ENCODE measurements around the gene CACNA1C. TPM values are rescaled to one million over a fixed set of nuclear protein-coding genes. Genes with fewer than 3 reads are reported as not detected.

Gene CACNA1C
- total RNA-seq, 4 donors from 2014 or later, result 0.38 to 2.4 (median 1.4) TPM

DNA sequence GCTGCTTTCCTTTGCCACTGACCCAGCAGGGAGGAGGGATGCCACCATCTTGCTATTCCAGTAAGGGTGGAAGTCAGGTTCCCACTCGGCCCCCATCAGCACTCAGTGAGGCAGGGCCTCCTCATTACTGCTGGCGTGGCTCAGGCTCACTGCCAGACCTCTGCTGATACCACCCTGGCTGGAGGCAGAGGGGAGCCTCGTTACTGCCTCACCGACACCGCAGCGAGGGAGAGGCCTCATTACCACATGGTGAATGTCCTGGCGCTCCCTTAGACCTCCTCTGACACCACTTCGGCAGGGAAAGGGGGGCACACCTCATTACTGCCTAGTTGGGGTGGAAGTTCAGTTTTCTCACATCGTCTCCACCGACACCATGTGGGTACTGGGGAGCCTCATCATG lies 354.1 kb downstream of the CACNA1C start:
- DNase-seq (ENCODE audit: low spot score in 2 of 2), result no peak
- TF ChIP-seq, protein P1, sequence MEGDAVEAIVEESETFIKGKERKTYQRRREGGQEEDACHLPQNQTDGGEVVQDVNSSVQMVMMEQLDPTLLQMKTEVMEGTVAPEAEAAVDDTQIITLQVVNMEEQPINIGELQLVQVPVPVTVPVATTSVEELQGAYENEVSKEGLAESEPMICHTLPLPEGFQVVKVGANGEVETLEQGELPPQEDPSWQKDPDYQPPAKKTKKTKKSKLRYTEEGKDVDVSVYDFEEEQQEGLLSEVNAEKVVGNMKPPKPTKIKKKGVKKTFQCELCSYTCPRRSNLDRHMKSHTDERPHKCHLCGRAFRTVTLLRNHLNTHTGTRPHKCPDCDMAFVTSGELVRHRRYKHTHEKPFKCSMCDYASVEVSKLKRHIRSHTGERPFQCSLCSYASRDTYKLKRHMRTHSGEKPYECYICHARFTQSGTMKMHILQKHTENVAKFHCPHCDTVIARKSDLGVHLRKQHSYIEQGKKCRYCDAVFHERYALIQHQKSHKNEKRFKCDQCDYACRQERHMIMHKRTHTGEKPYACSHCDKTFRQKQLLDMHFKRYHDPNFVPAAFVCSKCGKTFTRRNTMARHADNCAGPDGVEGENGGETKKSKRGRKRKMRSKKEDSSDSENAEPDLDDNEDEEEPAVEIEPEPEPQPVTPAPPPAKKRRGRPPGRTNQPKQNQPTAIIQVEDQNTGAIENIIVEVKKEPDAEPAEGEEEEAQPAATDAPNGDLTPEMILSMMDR (IDR thresholded peaks at IDR 0.05), result no peak
- TF ChIP-seq POLR2A (IDR thresholded peaks at IDR 0.05), result no peak
- H3K4me3 ChIP-seq (ENCODE audit: low read depth, poor library complexity, severe bottlenecking), result no peak overlapping the region
- intact Hi-C loops (cut with DNase I; ENCODE audit: low total_unique reads), result no loop called here
- 84 to 87% methylated on average over 10 of the region's 10 CpGs for WGBS, 2 donors

DNA sequence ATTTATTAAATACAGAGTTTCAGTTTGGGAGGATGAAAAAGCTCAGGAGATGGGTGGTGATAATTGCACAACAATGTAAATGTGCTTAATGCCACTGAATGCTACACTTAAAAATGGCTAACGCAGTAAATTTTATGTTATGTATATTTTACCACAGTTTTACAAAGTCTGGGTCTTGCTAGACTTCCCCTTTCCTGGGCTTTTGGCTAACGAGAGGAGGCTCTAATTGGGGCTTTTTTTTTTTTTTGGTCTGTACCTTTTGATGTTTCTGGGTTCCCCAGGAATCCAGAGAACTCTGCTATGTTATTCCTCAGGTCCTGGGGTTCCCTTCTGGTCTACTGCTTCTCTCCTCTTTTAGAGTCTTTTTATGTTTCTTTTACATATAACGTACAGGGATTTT lies 355.5 kb downstream of the CACNA1C start:
- no peak overlapping the region for H3K4me3 ChIP-seq (ENCODE audit: low read depth, poor library complexity, severe bottlenecking)
- WGBS, 2 donors, result 71 to 75% methylated on average over 3 of the region's 3 CpGs
- intact Hi-C loops (cut with DNase I; ENCODE audit: low total_unique reads), result no loop called here
- no peak for DNase-seq (ENCODE audit: low spot score in 2 of 2)
- TF ChIP-seq POLR2A (IDR thresholded peaks at IDR 0.05), result no peak
- TF ChIP-seq, protein P1 (IDR thresholded peaks at IDR 0.05), result no peak

DNA sequence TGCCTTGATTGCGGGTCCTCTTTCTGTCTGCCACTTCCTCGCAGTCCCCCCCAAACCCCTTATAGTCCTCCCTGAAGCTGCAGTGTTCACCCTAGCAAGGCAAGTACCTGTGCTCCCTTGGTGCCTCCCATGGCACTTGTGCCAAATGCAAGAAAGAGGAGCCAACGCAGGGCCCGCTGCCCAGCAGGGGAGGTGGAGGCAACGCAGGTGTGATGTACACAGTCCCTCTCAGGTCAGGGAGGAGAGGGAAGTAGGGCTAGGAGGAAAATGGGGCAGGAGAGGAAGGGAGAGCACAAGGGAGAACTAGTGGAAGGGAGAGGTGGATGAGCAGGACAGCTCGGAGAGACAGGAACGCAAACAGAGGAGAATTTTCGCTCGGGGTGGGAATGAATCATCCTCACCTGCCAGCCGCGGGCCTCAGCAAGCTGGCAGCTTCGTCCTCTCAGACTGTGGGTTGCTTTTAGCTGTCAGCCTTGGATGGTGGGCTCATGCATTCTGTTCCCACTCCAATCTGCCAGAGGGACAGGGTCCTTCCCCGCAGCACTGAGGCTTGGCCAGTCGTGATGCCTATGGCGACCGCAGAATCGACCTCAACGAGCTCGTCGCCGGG lies 357.0 kb downstream of the CACNA1C start:
- TF ChIP-seq, protein P1 (IDR thresholded peaks at IDR 0.05), result no peak
- TF ChIP-seq POLR2A (IDR thresholded peaks at IDR 0.05), result no peak
- 66 to 76% methylated on average over 21 of the region's 21 CpGs for WGBS, 2 donors

DNA sequence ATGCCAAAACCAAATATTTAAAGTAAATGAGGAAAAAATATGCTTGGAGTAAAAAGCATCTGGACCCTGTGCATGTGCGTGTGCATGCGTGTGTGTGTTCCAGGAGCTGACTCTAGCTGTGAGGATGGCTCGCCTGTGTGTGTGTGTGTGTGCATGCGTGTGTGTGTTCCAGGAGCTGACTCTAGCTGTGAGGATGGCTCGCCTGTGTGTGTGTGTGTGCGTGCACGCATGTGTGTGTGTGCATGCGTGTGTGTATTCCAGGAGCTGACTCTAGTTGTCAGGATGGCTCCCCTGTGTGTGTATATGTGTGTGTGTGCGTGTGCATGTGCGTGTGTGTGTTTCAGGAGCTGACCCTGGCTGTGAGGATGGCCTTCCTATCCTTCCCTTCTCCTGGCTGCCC lies 357.7 kb downstream of the CACNA1C start:
- DNase-seq (ENCODE audit: low spot score in 2 of 2), result no peak
- intact Hi-C loops (cut with DNase I; ENCODE audit: low total_unique reads), result no loop called here
- 89 to 90% methylated on average over 10 of the region's 10 CpGs for WGBS, 2 donors
- no peak for TF ChIP-seq POLR2A (IDR thresholded peaks at IDR 0.05)
- TF ChIP-seq, protein P1 (IDR thresholded peaks at IDR 0.05), result no peak
- H3K4me3 ChIP-seq (ENCODE audit: low read depth, poor library complexity, severe bottlenecking), result no peak overlapping the region

More for the DNA sequence above, 357.0 kb downstream of the CACNA1C start:
- intact Hi-C loops (cut with DNase I; ENCODE audit: low total_unique reads), result no loop called here
- no peak for DNase-seq (ENCODE audit: low spot score in 2 of 2)
- H3K4me3 ChIP-seq (ENCODE audit: low read depth, poor library complexity, severe bottlenecking), result no peak overlapping the region

DNA sequence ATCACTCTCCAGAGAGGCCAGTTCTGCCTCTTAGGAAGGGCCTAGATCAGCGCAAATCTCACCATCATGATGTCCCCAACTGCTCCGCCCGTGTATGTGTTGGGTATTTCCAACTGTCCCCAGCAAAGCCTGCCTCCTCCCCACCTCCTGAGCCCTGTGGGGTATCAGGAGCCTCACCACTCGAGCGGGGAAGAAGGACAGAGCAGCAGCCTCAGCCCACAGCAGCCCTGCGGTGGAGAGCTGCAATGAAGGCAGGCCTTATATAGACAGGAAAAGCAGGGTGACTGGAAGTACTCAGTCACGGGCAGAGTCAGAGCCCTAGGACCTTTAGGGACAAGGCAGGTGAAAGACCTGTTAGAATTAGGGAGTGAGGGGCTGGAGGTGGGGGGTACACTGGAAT lies 358.2 kb downstream of the CACNA1C start:
- WGBS, 2 donors, result 94 to 96% methylated on average over 7 of the region's 7 CpGs
- H3K4me3 ChIP-seq (ENCODE audit: low read depth, poor library complexity, severe bottlenecking), result no peak overlapping the region
- TF ChIP-seq, protein P1 (IDR thresholded peaks at IDR 0.05), result no peak
- no peak for TF ChIP-seq POLR2A (IDR thresholded peaks at IDR 0.05)
- DNase-seq (ENCODE audit: low spot score in 2 of 2), result no peak
- intact Hi-C loops (cut with DNase I; ENCODE audit: low total_unique reads), result no loop called here
